Fibroblast of villous mesenchyme (primary cell): ENCODE data around the gene DNM1. TPM values are rescaled to one million over a fixed set of nuclear protein-coding genes. Genes with fewer than 3 reads are reported as not detected.

Experiments
- DNase-seq: peaks from one replicate; pipeline ENCODE4 v3.0.0-alpha.2; 2010; ENCODE audit warnings: low read depth
- H3K4me3 ChIP-seq: 2 replicates; pipeline ENCODE4 v1.5.1; 2011; ENCODE audit warnings: low read depth, mild to moderate bottlenecking, low read length
- total RNA-seq: library from RNA; depleted of rRNA; stranded (reverse); fragments of >200 nt; gene quantifications from 2 replicates; pipeline ENCODE4 v1.2.3, GENCODE V29; 2012
- TF ChIP-seq, protein P1 (sequence below): IDR thresholded peaks from 2 replicates; pipeline ENCODE4 v1.5.1; 2012; ENCODE audit warnings: low read depth, mild to moderate bottlenecking, low read length; ENCODE audit not compliant: insufficient read depth

The DNM1 gene
- total RNA-seq, 1 donor: 15.5 TPM

DNA sequence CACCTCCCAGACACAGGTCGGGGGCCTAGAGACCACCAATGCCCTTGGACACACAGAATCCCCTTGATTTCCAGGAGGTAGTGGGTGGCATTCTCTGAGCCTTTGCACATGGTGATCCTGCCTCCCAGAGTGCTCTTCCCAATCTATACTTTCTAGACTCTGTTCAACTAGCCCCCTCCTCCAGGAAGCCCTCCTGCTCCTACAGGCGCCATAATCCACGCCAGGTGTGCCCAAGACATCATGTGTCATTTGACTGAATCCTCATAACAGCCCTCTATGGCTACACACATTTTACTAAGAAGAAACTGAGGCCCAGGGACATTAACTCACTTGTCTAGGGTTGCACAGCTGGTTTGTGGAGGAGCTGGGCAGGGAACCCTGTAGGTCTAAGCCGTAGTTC lies 36.0 kb upstream of the DNM1 start:
- DNase-seq: no peak
- TF ChIP-seq, protein P1, sequence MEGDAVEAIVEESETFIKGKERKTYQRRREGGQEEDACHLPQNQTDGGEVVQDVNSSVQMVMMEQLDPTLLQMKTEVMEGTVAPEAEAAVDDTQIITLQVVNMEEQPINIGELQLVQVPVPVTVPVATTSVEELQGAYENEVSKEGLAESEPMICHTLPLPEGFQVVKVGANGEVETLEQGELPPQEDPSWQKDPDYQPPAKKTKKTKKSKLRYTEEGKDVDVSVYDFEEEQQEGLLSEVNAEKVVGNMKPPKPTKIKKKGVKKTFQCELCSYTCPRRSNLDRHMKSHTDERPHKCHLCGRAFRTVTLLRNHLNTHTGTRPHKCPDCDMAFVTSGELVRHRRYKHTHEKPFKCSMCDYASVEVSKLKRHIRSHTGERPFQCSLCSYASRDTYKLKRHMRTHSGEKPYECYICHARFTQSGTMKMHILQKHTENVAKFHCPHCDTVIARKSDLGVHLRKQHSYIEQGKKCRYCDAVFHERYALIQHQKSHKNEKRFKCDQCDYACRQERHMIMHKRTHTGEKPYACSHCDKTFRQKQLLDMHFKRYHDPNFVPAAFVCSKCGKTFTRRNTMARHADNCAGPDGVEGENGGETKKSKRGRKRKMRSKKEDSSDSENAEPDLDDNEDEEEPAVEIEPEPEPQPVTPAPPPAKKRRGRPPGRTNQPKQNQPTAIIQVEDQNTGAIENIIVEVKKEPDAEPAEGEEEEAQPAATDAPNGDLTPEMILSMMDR: no peak

DNA sequence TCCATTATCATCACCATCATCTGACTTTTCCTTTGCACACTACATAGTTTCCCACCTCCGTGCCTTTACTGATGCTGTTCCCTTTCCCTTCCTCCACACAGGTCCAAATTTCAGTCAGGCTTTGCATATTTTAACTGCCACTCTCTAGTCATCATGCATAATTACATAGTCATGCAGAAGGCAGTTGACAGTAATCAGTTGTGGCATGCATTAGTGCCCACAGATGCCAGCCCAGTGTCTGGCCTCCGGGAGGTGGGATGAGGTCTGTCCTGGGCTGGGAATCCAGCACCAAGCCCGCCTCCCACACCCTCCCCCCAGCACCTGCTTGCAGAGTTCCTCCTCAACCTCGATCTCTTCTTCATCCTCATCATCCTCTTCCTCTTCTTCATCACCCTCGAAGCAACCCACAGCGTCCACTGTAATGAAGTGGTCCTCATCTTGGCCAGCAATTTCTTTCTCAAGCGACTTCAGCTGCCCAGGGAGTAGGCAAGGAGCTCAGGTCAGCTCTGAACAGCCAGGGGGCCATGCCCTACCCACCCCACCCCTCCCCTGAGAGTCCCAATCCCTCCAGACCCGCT lies 34.4 kb upstream of the DNM1 start:
- no peak for DNase-seq
- H3K4me3 ChIP-seq: no peak overlapping the region
- TF ChIP-seq, protein P1: no peak

More for the DNA sequence above, 36.0 kb upstream of the DNM1 start:
- no peak overlapping the region for H3K4me3 ChIP-seq

DNA sequence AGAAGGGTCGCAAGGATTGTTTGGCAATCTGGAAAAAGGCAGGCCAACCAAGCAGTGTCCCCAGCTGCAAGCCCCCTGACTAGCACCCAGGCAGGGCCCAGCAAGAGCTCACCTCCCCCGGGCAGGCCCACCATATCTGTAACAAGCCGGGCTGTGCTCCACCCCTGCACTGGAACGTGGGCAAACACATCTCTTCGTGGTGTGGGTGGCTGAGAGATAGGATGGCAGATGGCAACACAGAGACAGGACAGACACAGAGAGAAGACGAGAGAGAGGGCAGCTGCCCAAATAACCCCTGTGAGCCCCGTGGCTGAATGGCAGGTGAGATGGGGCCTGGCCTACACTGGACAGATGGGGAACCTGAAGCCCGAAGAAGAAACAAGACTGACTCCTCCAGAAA lies 33.7 kb upstream of the DNM1 start:
- TF ChIP-seq, protein P1: no peak
- H3K4me3 ChIP-seq: no peak overlapping the region
- DNase-seq: no peak

DNA sequence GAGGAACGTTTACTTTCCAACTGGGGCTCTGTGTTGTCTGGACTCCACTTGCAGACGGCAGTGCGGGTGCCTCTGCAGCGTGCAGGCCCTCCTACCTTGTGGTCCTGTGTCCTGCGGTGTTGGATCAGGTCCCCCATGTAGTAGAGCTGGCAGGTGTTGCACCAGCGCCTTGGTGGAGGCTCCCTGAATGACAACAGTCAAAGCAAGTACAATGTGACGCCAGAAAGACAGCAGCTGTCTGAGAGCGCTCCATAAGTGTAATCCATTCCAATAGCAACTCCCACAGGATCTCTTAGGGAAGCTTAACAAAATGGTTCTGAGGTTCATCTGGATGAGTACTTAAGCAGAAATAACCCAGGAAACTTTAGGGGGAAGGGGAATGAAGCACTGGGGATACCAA lies 33.3 kb upstream of the DNM1 start:
- H3K4me3 ChIP-seq: no peak overlapping the region
- TF ChIP-seq, protein P1: no peak
- no peak for DNase-seq

DNA sequence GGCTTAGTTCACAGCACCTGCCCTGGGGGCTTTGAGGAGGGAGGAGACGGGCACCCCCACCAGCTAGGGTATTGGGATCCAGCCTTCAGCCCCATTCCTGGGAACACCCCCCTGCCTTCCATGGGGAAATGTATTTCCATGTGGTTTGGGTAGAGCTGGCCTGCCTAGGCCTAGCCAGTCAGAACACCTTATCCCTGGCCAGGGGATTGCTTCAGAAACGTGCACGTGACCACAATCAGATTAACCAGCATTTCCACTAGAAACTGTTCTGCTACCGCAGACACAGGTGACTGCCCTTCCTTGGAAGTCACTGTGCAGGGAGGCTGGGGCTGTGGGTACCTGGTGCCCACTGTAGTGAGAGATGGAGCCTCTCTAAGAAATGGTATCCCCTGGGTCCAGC lies 29.1 kb upstream of the DNM1 start:
- DNase-seq: no peak
- TF ChIP-seq, protein P1: no peak

DNA sequence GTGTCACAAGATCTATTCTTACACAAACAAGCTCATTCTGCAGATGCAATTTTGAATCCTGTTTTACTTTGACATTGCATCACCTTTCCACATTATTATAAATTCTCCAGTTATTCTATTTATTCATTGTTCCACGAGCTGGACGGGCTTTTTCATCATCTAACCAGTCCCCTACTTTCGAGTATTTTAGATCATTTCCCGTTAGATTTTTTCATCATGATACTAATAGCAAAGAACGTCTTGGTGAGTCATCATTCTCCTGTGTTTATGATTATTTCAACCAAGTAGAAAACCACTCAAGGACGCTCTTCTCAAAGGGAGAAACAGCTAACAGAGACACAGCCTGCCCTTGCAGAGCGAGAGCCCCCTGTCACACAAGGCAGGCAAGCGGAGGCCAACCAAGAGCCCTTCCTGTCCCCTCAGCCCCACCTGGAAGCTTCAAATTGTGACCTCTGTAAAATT lies 28.0 kb upstream of the DNM1 start:
- no peak overlapping the region for H3K4me3 ChIP-seq
- TF ChIP-seq, protein P1: no peak
- DNase-seq: peak; percentile 40

More for the DNA sequence above, 29.1 kb upstream of the DNM1 start:
- H3K4me3 ChIP-seq: no peak overlapping the region

DNA sequence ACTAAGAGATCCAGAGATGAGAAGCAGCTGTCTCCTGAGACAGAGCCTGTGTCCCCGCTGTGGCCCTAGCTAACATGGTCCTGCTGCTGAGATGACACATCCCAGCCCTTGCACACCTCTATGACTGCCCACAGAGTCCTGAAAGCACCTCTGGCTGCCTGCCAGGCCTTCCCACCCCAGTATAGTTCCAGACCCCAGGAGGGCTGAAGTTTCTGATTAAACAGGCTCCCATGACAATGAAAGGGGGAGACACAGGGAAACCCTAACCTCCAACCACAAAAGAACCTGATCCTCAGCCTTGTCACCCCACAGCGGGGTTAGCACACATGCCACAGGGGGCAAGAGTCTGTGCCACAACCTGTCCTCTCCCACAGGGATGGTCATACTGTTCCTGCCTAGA lies 27.5 kb upstream of the DNM1 start:
- H3K4me3 ChIP-seq: no peak overlapping the region
- TF ChIP-seq, protein P1: no peak
- no peak for DNase-seq
